GOT3 (cell line): ENCODE data around the gene PLSCR1.
"Not testable (repeated sequence)": the region's sequence is repeated elsewhere in the genome, so short reads cannot be mapped to it uniquely, and the experiment has no call there.

Experiments
- DNase-seq: peaks from one replicate; lab custom pipeline; 2025; ENCODE audit warnings: mixed read lengths; lab: John Stamatoyannopoulos, UW

The PLSCR1 gene

DNA sequence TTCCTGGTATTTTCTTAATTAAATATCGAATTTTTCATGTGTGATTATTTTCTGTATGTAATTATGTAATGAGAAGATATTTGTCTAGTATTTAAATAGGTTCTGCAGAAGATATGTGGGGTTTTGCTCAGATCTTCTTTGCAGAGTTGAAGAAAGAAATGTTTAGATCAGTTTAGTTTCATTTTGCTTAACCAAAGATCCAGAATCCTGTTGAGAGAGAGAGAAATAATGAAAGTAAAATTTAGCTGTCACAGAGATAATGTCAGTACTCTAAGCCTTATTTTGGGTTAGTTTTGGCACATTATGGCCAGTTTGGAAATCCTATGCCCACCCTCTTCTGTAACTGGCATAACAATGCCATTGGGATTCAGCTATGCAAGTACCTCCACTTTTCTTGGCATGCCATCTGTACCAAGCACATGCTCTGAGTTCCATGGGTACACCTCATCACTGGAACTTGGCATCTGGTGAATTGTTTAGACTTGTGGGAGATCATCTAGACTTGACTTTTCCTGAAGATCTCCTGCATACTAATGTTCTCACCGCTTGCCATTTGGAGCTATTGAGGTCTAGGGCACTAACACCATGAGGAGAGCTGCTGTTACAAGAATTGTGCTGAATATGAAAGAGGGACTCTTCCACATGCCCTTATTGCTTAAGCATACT lies 30.9 kb downstream of the PLSCR1 start:
- DNase-seq = no peak

DNA sequence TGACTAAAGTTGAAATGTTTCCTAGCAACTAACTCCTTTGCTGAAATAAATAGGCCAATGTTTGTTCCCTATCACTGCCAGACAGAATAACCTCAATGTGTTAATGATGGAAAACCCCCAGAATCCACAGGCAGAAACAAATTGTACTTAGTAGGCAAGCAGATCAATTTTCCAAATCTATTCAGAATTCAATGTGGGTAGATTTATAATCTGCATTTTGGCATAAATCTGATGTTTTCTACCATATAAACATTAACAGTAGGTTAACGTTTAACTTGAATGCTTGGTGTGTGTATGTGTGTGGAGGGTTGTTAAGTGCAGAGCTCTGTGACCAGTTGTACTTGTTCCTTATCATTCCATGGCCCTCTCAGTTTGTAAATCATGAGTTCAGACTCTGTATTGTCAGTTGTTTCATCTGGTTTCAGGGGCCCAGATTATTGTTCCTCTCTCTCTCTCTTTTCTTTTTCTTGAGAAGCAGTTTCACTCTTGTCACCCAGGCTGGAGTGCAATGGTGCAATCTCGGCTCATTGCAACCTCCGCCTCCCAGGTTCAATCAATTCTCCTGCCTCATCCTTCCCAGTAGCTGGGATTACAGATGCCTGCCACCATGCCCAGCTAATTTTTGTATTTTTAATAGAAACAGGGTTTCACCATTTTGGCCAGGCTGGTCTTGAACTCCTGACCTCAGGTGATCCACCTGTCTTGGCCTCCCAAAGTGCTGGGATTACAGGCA lies 32.8 kb downstream of the PLSCR1 start:
- DNase-seq = no peak

GRCh38 chr3:146507331-146508120 lies 36.9 kb downstream of the PLSCR1 start:
- DNase-seq = no peak

- no peak for DNase-seq
Measured at GRCh38 chr3:146505516-146505915, 38.9 kb downstream of the PLSCR1 start.

GRCh38 chr3:146504498-146505197 lies 39.8 kb downstream of the PLSCR1 start:
- DNase-seq = no peak

DNA sequence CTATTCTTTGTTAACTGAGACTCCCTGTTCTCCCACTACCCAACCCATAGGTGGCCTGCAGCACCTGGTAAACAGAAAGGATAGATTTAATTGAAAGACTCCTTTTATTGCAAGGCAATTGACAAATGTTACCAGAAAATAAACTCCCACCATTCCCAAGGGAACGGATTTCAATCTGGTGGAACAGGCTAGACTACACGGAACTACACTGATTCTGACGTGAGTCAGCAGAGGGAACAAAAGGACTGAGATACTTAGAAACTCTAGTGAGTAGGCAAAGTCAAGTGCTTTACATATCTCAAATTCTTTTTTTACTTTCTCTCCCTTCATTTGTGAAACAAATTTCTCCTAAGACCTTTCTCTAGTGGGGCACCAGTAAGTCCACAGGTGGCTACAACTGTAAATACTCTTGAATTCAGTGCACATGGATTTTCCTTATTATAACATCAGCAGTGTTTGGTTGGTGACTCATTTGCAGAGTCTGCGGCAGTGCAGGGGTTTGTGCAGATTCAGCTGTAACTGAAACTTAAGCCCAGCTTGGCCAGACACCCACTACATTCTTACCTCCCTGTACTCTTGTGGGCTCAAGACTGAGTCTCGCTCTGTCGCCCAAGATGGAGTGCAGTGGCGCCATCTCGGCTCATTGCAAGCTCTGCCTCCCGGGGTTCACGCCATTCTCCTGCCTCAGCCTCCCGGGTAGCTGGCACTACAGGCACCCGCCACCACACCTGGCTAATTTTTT lies 40.8 kb downstream of the PLSCR1 start:
- peak; percentile 44 for DNase-seq

GRCh38 chr3:146502887-146503460 lies 41.4 kb downstream of the PLSCR1 start:
- no peak for DNase-seq

DNA sequence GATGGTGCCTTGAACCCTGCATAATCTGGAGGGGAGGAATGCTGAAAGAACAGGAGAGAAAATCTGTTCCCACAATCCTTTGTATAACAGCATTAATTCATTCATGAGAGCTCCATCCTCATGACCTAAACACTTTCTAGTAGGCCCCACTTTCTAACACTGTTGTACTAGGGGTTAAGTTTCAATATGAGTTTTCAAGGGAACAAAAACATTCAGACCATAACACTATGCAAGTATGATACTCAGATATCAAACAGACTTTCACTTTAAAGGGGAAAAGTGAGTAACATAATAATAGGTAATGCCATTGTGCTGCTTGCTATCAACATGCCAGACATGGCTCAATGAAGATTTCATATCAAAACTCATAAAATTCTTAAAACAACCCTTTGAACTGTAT lies 42.7 kb downstream of the PLSCR1 start:
- no peak for DNase-seq

GRCh38 chr3:146499701-146500100 lies 44.7 kb downstream of the PLSCR1 start:
- no peak for DNase-seq

DNA sequence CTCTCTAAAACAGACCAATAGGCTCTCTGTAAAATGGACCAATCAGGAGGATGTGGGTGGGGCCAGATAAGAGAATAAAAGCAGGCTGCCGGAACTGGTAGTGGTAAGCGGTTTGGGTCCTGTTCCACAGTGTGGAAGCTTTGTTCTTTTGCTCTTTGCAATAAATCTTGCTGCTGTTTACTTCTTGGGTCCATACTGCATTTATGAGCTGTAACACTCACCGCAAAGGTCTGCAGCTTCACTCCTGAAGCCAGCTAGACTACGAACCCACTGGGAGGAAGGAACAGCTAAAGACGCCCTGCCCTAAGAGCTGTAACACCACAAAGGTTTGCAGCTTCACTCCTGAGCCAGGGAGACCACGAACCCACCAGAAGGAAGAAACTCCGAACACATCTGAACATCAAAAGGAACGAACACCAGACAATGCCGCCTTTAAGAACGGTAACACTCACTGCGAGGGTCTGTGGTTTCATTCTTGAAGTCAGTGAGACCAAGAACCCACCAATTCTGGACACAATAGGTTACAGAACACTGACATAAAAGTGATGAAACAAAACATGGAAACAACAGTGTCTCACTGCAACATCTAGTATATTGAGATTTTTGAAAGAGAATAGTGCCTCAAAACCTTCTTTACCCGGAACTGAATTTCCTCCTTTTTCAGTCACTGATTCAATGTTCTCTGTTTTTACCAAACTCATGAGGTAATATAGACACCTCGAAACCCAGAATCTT lies 46.2 kb downstream of the PLSCR1 start:
- no peak for DNase-seq

DNA sequence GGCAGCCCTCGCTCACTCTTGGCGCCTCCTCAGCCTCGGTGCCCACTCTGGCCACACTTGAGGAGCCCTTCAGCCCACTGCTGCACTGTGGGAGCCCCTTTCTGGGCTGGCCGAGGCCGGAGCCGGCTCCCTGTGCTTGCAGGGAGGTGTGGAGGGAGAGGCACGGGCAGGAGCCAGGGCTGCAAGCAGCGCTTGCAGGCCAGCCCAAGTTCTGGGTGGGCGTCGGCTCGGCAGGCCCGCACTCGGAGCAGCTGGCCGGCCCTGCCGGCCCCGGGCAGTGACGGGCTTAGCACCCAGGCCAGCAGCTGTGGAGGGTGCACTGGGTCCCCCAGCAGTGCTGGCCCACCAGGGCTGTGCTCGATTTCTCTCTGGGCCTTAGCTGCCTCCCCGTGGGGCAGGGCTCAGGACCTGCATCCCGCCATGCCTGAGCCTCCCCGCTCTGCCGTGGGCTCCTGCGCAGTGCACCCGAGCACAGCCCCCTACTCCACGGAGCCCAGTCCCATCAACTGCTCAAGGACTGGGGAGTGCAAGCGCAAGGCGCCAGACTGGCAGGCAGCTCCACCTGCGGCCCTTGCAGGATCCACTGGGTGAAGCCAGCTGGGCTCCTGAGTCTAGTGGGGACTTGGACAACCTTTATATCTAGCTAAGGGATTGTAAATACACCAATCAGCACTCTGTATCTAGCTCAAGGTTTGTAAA lies 47.1 kb downstream of the PLSCR1 start:
- DNase-seq = not testable (repeated sequence)

- no peak for DNase-seq
Measured at GRCh38 chr3:146496726-146497125, 47.7 kb downstream of the PLSCR1 start.

GRCh38 chr3:146496251-146496650 lies 48.2 kb downstream of the PLSCR1 start:
- DNase-seq = no peak

DNA sequence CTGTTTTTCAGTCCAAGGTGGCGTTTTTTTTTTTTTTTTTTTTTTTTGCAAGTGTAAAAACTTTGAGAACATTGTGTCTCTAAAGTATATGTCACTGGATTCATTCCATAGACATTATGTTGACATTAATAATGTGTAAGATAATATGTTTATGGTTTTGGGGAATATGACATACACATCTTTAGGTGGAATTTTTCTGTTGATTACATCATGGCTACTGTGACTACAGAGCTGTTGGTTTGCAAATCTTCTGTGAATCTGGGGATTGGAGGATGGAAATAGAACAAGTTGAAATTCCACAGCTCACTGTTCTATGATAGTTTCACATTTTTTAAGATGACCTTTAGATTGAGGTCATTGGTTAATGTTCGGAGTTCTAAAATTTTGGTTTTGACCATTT lies 50.6 kb downstream of the PLSCR1 start:
- no peak for DNase-seq

GRCh38 chr3:146493221-146493620 lies 51.2 kb downstream of the PLSCR1 start:
- no peak for DNase-seq

DNA sequence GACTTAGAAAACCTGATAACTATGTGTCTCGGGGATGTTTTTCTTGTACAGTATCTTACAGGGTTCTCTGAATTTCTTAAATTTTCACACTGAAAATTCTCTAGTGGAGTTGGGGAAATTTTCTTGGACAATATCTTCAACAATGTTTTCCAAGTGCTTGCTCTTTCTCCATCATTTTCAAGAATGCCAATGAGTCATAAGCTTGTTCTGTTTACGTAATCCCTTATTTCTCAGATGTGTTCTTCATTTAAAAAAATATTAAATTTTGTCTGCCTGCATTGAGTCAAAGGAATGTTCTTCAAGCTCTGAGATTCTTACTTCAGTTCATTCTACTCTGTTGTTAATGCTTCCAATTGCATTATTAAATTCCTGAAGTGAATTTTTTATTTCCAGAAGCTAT lies 53.1 kb downstream of the PLSCR1 start:
- DNase-seq = no peak

DNA sequence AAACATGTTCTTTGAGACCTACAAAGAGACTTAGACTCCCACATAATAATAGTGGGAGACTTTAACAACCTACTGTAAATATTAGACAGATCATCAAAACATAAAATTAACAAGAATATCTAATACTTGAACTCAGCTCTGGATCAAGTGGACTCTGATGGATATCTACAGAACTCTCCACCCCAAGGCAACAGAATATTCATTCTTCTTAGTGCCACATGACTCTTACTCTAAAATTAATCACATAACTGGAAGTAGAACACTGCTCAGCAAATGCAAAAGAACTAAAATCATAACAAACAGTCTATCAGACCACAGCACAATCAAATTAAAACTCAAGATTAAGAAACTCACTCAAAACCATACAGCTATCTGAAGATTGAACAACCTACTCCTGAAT lies 59.1 kb downstream of the PLSCR1 start:
- no peak for DNase-seq

DNA sequence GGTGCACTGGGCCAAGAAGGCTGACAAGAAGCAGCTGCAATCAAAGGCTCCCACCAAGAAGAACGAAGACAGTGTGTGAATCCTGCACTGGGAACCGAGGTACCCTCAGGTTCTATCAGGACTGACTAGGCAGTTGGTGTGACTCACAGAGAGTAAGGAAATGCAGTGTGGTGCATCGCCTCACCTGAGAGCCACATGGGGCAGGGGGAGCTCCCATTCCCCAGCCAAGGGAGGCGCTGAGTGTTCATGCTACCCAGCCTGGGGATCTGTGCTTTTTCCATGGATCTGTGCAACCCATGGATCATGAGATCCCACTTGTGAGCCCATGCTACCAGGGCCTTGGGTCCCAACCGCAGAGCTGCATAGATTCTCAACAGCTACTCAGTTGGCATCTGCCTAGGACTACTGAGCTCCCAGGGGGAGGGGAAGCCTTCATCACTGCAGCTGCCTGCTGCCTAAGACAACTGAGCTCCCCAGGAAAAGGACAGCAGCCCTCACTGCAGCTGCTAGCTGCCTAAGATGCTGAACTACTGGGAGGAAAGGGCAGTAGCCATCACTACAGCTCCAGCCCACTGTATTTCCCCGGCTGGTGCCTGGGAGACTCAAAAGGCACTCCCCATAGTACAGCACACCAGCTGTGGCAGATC lies 68.2 kb downstream of the PLSCR1 start:
- no peak for DNase-seq

- DNase-seq = not testable (repeated sequence)
Measured at GRCh38 chr3:146474976-146475375, 69.4 kb downstream of the PLSCR1 start.
